Mucosa of descending colon (tissue), 3 donors: ENCODE results near the gene RHEB. TPM values are rescaled to one million over a fixed set of nuclear protein-coding genes. Genes with fewer than 3 reads are reported as not detected.

Source experiments
- ATAC-seq: fragments of 200-7000 bp; cut with Tn5 transposase; one replicate; pipeline ENCODE4 v1.9.1; 2020; ENCODE audit warnings: mild to moderate bottlenecking, moderate library complexity
- DNase-seq, 3 donors: peaks; one replicate each; pipeline ENCODE4 v3.0.0-alpha.2; 2020
- H3K36me3 ChIP-seq: fragments of 200-600 bp; one replicate; pipeline ENCODE4 v1.8.0; 2021; ENCODE audit warnings: low read depth, mild to moderate bottlenecking
- H3K4me1 ChIP-seq: fragments of 200-600 bp; one replicate; pipeline ENCODE4 v1.8.0; 2021; ENCODE audit warnings: low read depth, mild to moderate bottlenecking
- H3K4me3 ChIP-seq: fragments of 200-600 bp; one replicate; pipeline ENCODE4 v1.8.0; 2021; ENCODE audit warnings: mild to moderate bottlenecking
- H3K9me3 ChIP-seq: fragments of 200-600 bp; one replicate; pipeline ENCODE4 v1.8.0; 2021; ENCODE audit warnings: mild to moderate bottlenecking
- CTCF ChIP-seq: fragments of 200-600 bp; IDR thresholded peaks from one replicate; pipeline ENCODE4 v1.8.0; 2022; ENCODE audit warnings: antibody characterized with exemption, mild to moderate bottlenecking
- intact Hi-C, 2 donors: fragments of 100-400 bp; cut with DNase I in 1 of 2; cut with micrococcal nuclease in 1 of 2; formaldehyde crosslinking; loops; one replicate each; pipeline versions ENCODE4 v1.11.0 to v1.11.1; 2022; cut with DNase I, micrococcal nuclease
- microRNA-seq: library from miRNA; unstranded; fragments of <30 nt; microRNA quantifications from one replicate; pipeline ENCODE4, GENCODE V29; 2019
- total RNA-seq, 3 donors: library from RNA; stranded (reverse); fragmentation: NEBNext Ultra II Directional in 2 of 3; extraction: Animal tissue kit (Norgen Biotek cat#: 25700) in 2 of 3; gene quantifications; one replicate each; pipeline versions ENCODE4 v1.2.1 to v1.2.4, GENCODE V29; 2021 to 2023
- donor health status: DM: no; HTN: no; CAD: no; lungs with moderate emphysema.
- donor health status: DM: no; HTN: no; CAD: no.
- donor health status: DM: no; HTN: yes; CAD: no.

The RHEB gene
- total RNA-seq, 3 donors from 2014 or later, result 40.3 to 114 (median 73.5) TPM

- Histone ChIP-seq H3K4me1 (peaks cover 4% of the 10 kb centered on the region), H3K4me3 (no peak overlapping the region), H3K36me3 (no peaks in the 10 kb centered on the region), H3K9me3 (peaks cover 5% of the 10 kb centered on the region)
- intact Hi-C loops, result no loop called here
- no peak for DNase-seq
- ATAC-seq, result no peak
- TF ChIP-seq CTCF, result no peak
Measured at GRCh38 chr7:151423226-151423625, 96.5 kb downstream of the RHEB start.

GRCh38 chr7:151422212-151422611 lies 97.5 kb downstream of the RHEB start:
- H3K9me3 ChIP-seq, result peaks cover 5% of the 10 kb centered on the region
- DNase-seq, result no peak
- ATAC-seq, result no peak
- H3K4me1 ChIP-seq, result peaks cover 4% of the 10 kb centered on the region
- H3K4me3 ChIP-seq, result no peak overlapping the region
- intact Hi-C loops, result no loop called here
- no peaks in the 10 kb centered on the region for H3K36me3 ChIP-seq
- no peak for TF ChIP-seq CTCF

GRCh38 chr7:151420144-151420543 lies 99.6 kb downstream of the RHEB start:
- Histone ChIP-seq H3K4me3 (no peak overlapping the region), H3K36me3 (no peaks in the 10 kb centered on the region), H3K4me1 (no peaks in the 10 kb centered on the region), H3K9me3 (peaks cover 5% of the 10 kb centered on the region)
- DNase-seq, result no peak
- no peak for ATAC-seq
- TF ChIP-seq CTCF, result no peak
- intact Hi-C loops, result no loop called here

GRCh38 chr7:151416941-151417315 lies 102.8 kb downstream of the RHEB start:
- no peak overlapping the region for H3K4me3 ChIP-seq
- intact Hi-C loops, result no loop called here
- H3K9me3 ChIP-seq, result peaks cover 4% of the 10 kb centered on the region
- no peaks in the 10 kb centered on the region for H3K4me1 ChIP-seq
- no peaks in the 10 kb centered on the region for H3K36me3 ChIP-seq
- TF ChIP-seq CTCF, result no peak
- ATAC-seq (no peak), DNase-seq (no peak)

- intact Hi-C loops, result no loop called here
- Histone ChIP-seq H3K4me1 (no peaks in the 10 kb centered on the region), H3K9me3 (peaks cover 3% of the 10 kb centered on the region), H3K4me3 (no peak overlapping the region), H3K36me3 (no peaks in the 10 kb centered on the region)
- ATAC-seq, result no peak
- no peak for TF ChIP-seq CTCF
- no peak for DNase-seq
Measured at GRCh38 chr7:151416112-151416940, 103.4 kb downstream of the RHEB start.

Small RNAs within 50 kb of the gene (microRNA-seq; reads per million reads assigned to microRNA genes)
- not detected for gene MIR3907

Other genes with a start within 250 kb of the RHEB start
- gene NUB1, start 178.1 kb downstream of the RHEB start, total RNA-seq, result 10 to 100 TPM; 66.2 to 77.5 (median 76.9) TPM
- gene WDR86, start 109.9 kb downstream of the RHEB start, total RNA-seq, result 10 to 100 TPM in 1 of 3 donors, 1 to 10 TPM in 1, under 1 TPM in 1; 0.38 to 16.6 (median 1.2) TPM
- under 1 TPM in 1 of 3 donors, not detected in 2; 0.51 TPM for gene CRYGN, start 79.8 kb downstream of the RHEB start, total RNA-seq